Mammary epithelial cell (primary cell): ENCODE results near the gene PPP1R13B.

ENCODE experiments used
- EZH2 ChIP-seq: IDR thresholded peaks from 2 replicates; pipeline ENCODE4 v1.6.1; 2012; ENCODE audit warnings: low read length, inconsistent platforms, borderline replicate concordance
- TF ChIP-seq, protein P1 (sequence below), 2 donors: IDR thresholded peaks in 1 of 2; conservative IDR thresholded peaks in 1 of 2; 2 replicates each; pipeline ENCODE4 v1.5.1; 2011 to 2012; ENCODE audit warnings: inconsistent platforms in 2 of 2, low read length in 2 of 2, mild to moderate bottlenecking in 2 of 2, control low read depth in 1 of 2, low read depth in 1 of 2; ENCODE audit not compliant: insufficient read depth in 1 of 2; ENCODE audit errors: extremely low read depth in 1 of 2

DNA sequence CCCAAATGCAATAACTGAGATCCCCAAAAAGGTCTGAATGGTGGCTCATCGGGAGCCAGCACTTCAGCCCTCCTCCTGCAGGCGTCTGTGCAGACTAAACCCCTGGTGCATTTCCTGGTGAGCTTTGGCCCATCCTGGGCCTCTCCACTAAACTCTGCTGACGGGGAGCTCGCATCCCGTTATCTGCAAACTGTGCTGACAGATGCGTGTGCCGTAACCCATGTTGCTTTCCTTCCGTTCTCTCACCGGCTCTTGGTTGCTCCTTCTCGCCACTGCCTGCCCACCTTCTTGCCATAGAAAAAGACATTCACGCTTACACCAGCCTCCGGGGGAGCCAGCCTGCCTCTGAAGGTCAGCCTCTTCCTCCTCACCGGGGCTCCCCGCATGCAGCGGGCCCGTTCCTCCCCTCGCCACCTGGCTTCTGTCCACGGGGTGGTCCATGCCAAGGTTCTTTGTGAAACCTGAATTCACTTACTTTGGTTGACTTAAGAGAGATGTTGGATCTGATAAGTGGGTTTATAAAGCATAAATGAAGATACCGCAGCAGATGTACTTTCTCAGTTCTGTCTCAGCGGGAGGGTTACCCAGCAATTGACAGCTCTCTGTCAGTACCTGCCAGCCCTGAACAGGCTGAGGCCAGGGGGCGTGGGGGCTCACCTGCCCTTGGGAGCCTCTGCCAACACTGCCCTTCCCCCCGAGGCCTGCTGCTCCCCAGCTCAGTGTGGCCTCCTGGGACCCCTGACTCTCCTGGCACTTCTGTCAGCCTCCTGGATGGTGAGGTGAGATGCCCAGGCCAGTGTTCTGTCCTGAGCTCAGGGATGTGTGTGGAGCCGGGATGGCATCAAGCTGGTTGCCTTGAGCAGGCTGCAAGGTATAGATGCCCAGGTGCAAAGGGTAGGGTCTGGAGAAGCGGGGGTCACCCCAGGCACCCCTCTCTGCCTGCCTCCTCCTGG, 117.6 kb downstream of the PPP1R13B start:
- TF ChIP-seq EZH2, result no peak
- TF ChIP-seq, protein P1, sequence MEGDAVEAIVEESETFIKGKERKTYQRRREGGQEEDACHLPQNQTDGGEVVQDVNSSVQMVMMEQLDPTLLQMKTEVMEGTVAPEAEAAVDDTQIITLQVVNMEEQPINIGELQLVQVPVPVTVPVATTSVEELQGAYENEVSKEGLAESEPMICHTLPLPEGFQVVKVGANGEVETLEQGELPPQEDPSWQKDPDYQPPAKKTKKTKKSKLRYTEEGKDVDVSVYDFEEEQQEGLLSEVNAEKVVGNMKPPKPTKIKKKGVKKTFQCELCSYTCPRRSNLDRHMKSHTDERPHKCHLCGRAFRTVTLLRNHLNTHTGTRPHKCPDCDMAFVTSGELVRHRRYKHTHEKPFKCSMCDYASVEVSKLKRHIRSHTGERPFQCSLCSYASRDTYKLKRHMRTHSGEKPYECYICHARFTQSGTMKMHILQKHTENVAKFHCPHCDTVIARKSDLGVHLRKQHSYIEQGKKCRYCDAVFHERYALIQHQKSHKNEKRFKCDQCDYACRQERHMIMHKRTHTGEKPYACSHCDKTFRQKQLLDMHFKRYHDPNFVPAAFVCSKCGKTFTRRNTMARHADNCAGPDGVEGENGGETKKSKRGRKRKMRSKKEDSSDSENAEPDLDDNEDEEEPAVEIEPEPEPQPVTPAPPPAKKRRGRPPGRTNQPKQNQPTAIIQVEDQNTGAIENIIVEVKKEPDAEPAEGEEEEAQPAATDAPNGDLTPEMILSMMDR (conservative IDR thresholded peaks at IDR 0.05 in 1 of 2, IDR thresholded peaks at IDR 0.05 in 1 of 2; ENCODE audit: extremely low read depth in 1 of 2, insufficient read depth in 1 of 2, low read depth in 1 of 2, low read length in 2 of 2), result no peak
